Astrocyte of the hippocampus (primary cell): Measurements from ENCODE around the gene PELO.
"Not testable (repeated sequence)": the region's sequence is repeated elsewhere in the genome, so short reads cannot be mapped to it uniquely, and the experiment has no call there.

Experiments
- DNase-seq: peaks from one replicate; pipeline ENCODE4 v3.0.0; 2011; ENCODE audit warnings: low read depth, low spot score

The PELO gene

GRCh38 chr5:52800394-52801213, 12.9 kb downstream of the PELO start:
- peak; percentile 79 for DNase-seq

- DNase-seq: peak; percentile 35
Measured at GRCh38 chr5:52801329-52801728, 13.6 kb downstream of the PELO start.

- DNase-seq: no peak
Measured at GRCh38 chr5:52802272-52802973, 14.7 kb downstream of the PELO start.

GRCh38 chr5:52802974-52803336, 15.2 kb downstream of the PELO start:
- no peak for DNase-seq

GRCh38 chr5:52804387-52804791, 16.7 kb downstream of the PELO start:
- no peak for DNase-seq

- DNase-seq: no peak
Measured at GRCh38 chr5:52804981-52805380, 17.3 kb downstream of the PELO start.

GRCh38 chr5:52805615-52806014, 17.9 kb downstream of the PELO start:
- no peak for DNase-seq

GRCh38 chr5:52807037-52807436, 19.3 kb downstream of the PELO start:
- DNase-seq: no peak

GRCh38 chr5:52807723-52808122, 20.0 kb downstream of the PELO start:
- DNase-seq: no peak

- no peak for DNase-seq
Measured at GRCh38 chr5:52808316-52808901, 20.7 kb downstream of the PELO start.

- peak; percentile 41 for DNase-seq
Measured at GRCh38 chr5:52809884-52810283, 22.2 kb downstream of the PELO start.

- no peak for DNase-seq
Measured at GRCh38 chr5:52810426-52810825, 22.7 kb downstream of the PELO start.

GRCh38 chr5:52811067-52811749, 23.5 kb downstream of the PELO start:
- DNase-seq: peak; percentile 32

- no peak for DNase-seq
Measured at GRCh38 chr5:52814352-52815148, 26.8 kb downstream of the PELO start.

GRCh38 chr5:52817818-52818217, 30.1 kb downstream of the PELO start:
- DNase-seq: no peak

GRCh38 chr5:52818360-52818759, 30.6 kb downstream of the PELO start:
- DNase-seq: peak; percentile 12

- not testable (repeated sequence) for DNase-seq
Measured at GRCh38 chr5:52818807-52819206, 31.1 kb downstream of the PELO start.

- DNase-seq: no peak
Measured at GRCh38 chr5:52821901-52822300, 34.2 kb downstream of the PELO start.

GRCh38 chr5:52822437-52822836, 34.7 kb downstream of the PELO start:
- no peak for DNase-seq

GRCh38 chr5:52824827-52825226, 37.1 kb downstream of the PELO start:
- no peak for DNase-seq

GRCh38 chr5:52825826-52826225, 38.1 kb downstream of the PELO start:
- no peak for DNase-seq
